HG03280 (cell line): ENCODE data around the gene SAMD13.
"Not testable (repeated sequence)": the region's sequence is repeated elsewhere in the genome, so short reads cannot be mapped to it uniquely, and the experiment has no call there.

Source experiments
- ATAC-seq: cut with Tn5 transposase; IDR thresholded peaks from one replicate; pipeline ENCODE4 v1.9.1; 2021; ENCODE audit warnings: mild to moderate bottlenecking, moderate library complexity; ENCODE audit not compliant: unreplicated experiment

SAMD13 gene

DNA sequence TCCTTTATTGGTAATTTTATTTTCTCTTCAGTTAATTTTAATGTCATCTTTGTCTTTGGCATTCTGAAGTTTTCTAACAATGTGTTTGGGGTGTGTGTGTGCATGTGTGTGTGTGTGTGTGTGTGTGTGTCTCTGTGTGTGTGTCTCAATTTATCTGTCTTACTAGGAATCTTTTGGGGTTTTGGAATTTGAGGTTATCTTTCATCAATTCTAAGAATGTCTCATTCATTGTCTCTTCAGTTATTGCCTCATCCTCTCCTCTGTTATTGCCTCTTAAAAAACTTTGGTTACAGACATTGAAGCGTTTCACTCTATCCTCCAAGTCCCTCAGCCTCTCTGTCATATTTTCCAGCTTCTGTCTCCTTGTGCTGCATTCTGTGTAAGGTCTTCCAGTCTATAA lies 18.1 kb upstream of the SAMD13 start:
- ATAC-seq: no peak

DNA sequence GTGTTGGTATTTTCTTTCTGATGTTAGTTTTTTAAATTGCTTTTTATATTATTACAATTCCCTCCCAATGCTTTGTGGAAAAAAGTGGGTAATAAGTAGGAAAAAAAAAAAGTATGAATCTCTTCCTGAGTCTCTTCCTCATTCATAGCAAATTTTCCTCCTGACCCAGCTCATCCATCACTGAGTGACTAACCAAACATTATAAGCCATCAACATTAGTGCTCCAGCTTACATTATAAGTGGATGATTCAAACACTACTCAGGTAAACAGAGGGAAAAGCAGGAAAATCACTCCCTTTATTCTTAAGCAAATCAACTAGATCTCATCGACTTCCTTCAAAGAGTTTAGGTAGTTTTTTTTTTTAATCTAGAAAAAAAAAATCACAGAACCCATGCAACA lies 15.4 kb upstream of the SAMD13 start:
- no peak for ATAC-seq

DNA sequence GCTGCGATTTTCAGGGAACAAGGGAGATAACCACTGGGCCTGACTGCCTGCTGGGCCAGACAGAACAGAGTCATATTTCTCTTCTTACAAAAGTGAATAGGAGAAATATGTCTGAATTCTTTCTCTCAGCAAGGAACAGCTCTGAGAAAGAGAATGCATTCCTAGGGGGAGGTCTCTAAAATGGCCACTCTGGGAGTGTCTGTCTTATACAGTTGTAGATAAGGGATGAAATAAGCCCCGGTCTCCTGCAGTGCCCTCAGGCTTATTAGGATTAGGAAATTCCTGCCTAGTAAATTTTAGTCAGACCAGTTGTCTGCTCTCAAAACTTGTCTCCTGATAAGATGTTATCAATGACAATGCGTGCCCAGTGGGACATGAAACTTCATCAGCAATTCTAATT lies 14.1 kb upstream of the SAMD13 start:
- ATAC-seq: not testable (repeated sequence)

DNA sequence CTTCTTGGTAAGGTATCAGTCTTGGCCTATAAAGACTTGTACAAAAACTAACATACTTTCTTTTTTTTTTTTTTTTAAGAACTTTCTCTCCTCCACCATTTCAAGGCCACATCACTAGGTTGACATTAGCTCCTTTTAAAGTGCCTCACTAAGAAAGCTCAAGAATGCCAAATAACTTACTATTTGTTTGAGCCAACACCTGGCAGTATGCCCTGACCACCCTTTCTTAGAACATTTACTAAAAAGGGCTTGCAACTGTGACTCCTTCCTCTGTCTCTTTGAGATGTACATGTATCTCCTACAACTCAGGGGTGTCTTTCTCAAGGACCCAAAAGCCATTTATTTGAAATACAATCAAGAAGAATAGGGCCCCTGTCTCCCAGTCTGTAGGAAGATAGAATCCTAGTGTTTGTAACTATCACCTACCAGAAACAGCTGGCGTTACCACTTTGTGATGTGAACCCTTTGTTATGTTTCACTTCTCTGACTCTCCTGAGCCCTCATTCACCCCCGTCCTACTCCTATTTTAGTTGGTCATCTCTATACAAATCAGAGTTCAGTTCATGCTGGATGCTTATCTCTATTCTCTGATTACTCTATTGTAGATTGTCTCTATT lies 12.2 kb upstream of the SAMD13 start:
- ATAC-seq: no peak

DNA sequence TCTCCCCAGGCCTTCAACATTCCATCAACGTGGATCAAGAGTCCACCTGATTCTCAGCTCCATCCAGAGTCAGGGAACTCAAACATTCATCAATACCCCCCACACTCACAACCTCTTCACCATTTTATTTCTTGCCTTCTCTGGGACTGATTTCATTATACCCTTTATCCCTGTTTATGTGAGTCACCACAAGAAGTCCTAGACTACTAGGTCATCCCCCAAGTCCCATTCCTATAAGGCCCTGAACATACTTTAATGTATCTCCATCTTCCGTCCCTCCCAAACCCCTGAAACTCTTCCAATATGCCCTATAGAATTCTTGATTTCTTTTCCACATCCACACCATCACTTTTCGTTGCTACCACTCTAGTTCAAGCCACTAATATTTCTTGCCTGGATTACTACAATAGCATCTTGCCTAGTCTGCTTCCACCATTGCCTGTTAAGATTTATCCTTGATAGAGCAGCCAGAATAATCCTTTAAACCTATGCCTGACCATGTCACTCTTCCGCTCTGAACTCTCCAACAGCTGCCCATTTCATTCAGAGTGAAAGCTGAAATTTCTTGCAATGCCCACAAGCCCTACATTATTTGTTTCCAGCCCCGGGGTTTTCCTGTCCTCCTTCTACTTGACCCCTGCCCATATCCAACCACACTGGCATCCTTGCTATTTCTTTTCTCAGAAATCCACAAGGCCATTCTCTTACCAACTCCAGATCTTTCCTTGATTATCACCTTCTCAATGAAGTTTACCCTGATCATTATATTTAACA lies 9.4 kb upstream of the SAMD13 start:
- no peak for ATAC-seq

DNA sequence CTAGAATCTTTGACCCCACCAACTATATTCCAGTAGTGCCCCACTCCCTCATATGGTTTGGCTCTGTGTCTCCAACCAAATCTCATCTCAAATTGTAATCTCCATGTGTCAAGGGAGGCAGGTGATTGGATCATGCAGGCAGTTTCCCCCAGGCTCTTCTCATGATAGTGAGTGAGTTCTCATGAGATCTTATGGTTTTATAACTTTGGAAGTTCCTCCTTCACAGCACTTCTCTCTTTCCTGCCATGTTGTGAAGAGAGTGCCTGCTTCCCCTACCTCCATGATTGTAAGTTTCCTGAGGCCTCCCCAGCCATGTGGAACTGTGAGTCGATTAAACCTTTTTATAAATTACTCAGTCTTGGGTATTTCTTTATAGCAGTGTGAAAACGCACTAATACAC lies 7.7 kb upstream of the SAMD13 start:
- ATAC-seq: no peak

DNA sequence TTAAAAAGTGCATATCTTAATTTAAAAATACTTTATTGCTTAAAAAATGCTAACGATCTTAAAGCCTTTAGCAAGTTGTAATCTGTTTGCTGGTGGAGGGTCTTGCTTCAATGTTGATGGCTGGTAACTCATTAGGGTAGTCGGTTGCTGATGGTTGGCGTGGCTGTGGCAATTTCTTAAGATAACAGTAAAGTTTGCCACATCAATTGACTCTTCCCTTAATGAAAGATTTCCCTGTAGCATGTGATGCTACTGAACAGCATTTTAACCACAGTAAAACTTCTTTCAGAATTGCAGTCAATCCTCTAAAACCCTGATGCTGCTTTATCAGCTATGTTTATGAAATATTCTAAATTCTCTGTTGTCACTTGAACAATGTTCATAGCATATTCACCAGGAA lies 6.8 kb upstream of the SAMD13 start:
- no peak for ATAC-seq

DNA sequence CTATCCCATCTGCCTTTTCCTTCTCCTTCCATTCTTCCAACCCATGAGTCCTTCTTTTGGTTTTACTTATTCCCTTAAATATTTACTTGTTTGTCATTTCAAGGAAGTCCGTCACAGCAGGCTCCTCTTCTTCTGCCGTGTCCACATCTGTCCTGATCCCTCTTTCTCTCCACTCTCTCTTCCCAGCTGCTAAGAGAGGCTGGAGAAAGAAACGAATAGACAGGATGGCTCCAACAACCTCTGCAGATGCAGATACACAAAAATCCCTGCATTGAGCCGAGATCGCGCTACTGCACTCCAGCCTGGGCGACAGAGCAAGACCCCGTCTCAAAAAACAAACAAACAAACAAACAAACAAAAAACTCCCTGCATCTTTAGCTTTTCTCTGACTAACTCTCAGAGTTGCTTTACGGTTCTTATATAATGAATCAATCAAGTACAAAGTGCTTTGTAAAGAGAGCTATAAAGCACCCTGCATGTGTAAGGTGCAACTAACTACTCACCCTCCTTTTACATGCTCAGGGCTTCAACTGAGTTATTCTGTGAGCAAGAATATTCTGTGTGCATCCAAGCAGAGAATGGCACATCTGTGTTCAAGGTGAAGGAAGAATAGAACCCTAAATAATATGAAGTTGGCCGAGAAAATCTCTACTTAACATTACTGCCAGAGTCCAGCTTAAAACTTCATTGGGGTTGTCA lies 3.8 kb upstream of the SAMD13 start:
- no peak for ATAC-seq

DNA sequence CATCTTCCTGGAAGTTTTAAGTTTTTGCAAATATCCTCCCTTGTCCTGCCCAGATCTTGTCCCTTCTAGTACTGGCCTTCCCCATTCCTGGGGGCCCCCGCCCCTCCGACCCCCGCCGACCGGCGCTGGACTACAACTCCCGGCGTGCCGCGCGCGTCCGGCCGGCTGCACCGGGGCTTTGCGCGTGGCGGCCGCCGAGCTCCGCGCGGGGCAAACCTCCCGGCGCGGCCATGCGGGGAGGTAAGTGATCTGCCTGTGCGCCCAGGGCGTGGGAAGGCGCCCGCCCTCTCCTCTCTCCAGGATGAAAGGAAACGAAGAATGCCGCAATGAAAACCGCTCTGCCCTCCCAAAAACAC lies 3.2 kb upstream of the SAMD13 start:
- ATAC-seq: peak; percentile 68

DNA sequence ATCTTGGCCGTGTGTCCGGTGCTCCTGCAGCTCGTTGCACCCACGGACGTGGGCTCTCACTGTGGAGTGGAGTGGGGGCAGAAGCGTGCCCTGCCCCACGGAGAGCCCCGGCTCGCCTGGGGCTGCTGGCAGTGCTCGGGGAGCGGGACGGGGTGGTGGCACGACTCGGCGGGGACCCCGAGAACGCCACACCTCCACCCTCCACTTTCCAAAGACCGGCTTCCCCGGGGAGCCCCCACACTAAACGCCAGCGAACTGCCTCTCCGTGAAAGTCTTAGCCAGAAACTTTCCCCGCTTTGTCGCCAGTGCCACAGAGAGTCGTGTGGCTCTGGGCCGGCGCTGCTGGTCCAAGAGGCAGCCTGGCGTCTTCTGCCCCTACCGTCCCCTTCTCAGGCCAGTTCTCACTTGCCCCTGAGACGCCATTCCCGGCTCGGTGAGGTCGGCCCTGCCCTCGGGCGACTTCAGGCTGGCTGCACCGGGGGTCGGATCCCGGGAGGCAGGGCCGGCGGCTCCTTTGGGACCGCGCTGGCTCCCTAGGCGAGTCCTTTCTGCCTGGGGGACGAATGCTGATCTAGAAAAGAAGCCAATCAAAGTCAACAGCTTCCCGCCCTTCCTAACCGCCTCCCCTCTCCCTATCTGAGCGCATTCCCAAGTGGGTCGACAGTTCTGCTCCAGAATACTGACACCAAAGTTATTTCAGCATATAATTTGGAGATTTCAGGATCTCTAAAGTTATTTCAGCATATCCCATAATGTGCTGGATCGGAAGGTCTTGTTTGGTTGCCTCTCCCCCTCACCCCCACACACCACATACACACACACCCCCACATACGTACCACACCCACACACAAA lies 2.6 kb upstream of the SAMD13 start:
- peak; percentile 31 for ATAC-seq

DNA sequence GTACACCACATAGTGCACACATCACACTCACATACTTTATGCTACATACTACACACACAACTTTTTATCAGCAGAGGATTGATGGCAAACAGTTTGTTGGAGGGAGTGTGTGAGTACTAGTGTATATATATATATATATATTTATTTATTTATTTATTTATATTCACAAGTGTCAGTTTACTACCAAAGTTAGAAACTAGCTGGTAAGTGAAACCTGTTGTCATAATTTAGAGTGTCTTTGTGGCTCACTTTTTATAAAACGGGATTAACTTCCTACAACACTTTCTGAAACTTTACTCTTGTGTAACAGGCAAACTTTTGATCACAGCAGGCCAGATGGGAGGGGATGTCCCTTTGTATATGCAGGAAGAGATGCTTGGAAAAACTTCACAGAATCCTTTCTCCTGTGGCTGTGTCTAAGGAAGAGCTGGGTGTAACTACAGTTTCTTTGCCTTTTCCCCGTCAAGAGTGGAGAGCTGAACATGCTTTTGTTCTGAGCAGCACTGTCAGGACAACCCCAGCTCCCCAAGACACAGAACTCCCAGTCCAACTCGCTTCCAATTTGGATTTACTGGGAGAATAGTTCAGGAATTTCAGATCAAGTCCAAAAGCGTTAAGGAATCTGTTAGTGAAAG lies 1.9 kb upstream of the SAMD13 start:
- no peak for ATAC-seq

DNA sequence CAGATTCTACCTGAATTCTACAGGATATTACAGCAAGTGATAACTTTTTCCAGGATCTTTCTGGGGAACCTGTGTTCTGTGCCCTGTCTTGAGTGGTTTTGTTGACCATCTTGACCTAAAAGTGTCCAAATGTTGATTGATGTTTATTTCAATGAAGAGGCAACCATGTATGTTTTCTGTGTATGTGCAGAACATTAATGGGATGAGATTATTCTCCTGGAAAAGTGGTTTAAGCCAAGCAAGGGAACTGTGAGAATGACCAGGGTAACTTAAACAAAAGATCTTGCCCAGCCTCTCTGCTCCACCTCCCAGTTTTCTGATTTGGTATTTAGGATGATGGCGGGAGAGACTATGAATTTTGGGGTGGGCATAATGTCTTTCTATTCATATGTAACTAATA lies 1.0 kb upstream of the SAMD13 start:
- no peak for ATAC-seq

DNA sequence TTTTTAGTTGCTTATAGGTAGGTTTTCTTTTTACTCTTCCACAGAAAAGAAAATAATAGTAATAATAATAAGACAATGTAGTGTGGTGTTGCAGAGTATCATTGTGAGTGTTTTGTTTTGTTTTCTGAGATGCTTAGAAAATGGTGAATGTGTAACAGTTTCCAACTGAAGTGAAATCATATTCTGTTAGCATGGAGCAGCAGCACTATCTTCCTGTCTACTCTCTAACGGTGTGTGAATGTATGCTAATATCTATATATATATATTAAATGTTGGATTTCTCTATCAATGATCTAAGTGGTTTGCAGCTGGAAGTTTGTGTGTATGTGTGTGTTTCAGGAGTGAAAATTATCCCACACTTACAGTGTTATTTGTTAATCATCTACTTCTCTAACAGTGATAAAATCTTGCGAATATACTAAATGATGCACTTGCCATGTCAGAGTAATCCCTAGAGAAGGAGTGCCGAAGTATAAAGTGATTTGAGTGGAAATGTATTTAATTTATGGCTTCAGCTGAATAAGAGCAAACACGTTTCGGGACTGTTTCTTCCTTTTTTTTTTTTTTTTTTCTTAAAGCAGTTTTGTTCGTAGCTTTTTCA lies 377 bp downstream of the SAMD13 start:
- ATAC-seq: no peak

DNA sequence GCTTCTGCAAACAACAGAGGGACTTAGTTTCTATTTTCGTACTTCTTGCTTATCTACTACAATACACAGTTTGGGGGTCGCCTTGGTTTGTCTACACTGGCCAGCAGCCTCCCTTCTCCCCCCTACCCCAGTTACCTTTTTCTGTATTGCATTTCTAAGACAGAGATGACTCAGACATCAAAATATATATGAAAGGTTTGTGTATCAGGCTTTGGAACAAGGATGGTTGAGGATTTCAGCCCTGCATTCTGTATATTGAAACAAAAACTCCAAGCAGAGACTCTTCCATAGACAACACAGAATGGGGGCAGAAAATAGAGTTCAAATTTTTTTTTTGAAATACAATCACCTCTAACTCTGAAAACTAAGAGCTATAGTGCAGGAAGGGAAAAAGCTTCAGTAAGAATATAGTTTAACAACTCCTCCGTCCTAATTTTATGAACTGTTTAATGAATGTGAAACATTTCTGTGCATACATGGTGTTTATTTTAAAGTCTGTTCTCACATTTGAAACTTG lies 1.9 kb downstream of the SAMD13 start:
- no peak for ATAC-seq

DNA sequence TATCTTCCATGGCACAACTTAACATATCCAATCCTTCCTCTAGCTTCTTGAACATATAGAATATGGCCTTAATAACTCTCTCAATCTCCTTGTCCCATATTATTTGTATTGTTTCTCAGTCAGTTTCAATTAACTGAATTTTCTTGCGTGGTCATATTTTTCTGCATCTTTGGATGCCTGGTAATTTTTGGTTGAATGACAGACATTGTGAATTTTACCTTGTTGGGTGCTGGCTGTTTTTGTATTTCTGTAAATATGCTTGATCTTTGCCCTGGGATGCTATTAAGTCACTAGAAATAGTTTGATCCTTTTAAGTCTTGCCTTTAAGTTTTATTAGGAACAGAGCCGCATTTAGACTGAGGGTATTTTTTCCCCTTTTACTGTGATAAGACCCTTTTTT lies 5.9 kb downstream of the SAMD13 start:
- ATAC-seq: no peak

DNA sequence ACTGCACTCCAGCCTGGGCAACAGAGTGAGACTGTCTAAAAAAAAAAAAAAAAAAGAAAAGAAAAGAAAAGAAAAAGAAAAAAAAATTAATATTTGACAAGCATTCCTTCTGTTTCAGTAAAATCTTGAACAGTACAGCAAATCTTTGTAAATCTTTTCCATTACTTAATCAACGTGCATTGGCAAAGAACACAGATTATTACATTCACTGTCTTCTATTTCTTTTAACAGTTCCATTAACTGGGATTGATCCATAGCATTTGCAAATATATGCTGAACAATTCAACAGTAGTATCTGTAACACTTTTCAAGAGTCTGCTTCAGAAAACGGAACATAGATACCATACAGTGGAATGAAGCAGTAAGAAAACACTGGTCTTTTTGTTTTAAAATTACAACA lies 9.8 kb downstream of the SAMD13 start:
- no peak for ATAC-seq

DNA sequence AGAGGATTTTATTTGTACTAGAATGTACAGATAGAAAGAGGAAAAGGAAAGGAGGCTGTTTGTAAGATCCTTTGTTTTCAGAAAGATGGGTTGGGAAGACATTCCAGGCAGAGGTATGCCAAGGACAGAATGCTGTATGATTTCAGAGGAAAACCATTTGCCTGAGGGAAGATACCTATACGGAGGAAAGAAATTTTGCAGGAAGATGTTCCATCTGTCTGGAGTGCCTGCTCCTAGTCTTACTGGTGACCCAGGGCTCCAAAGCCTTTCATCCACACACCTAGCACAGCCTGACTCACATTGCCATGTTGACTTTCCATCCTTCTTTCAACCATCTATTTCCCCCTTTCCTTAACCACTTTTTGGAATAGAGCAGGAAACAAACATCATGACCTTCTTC lies 18.2 kb downstream of the SAMD13 start:
- no peak for ATAC-seq

DNA sequence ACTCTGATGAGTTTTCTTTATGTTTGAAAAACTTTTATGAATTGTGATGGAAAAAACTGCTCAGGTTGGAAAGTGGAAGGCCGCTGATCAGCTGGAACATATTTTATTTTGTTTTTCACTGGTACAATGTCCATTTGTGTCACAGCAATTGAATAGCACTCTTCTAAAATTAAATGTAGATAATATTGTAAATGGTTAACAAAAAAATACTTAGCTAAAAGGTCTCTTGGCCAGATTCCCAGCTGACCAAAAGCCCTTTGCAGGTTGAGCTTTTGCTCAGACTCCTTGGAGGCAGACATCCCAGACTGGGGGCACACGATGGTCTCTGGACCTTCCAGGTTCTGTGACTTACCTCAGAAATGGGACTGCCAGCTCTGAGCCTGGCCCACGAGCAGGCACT lies 26.3 kb downstream of the SAMD13 start:
- no peak for ATAC-seq

DNA sequence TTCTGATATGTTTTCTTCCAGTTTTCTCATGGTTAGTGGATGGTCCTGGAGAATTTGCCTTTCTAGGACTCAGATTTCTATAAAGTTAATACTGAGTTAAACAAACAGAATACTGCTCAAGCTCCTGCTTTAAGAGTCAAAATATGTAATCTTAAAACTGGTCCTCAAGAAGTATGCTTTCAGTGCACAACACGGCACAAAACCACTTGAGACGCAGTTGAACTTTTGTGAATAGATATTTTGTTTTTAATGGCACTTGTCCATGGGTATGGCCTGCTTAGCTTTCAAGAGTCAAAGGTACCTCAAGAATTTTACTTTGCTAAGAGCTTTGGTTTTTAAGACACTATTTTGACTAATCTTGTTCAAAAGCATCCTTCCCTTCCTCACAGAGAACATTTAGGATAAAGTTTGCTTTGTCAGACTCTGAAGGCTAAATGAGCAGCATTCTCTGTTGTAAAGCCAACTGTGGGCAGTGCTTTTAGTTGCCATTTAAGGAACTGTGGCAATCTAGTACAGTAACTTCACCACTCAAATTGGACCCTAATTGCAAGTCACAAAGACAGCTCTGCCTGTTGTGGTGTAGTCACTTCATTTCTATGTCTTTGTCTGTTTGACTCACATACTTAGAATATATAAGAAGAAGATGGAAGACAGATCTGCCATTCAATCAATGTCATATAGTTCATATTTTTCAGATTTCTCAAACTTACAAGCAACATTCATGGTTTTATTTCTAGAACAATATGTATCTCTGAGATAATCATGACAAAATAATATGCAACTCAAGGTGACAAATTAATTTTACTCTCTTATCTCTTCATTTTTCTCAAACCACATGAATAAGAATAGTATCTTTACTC lies 28.8 kb downstream of the SAMD13 start:
- no peak for ATAC-seq
